Measurements from ENCODE around the gene LRCH3. TPM values are rescaled to one million over a fixed set of nuclear protein-coding genes. Genes with fewer than 3 reads are reported as not detected.

LRCH3 gene
- total and polyA plus RNA-seq, 2 of the 13 experiments (the other 11 are each of a cell fraction or from before 2014, with no cell fraction given), result 25.5 to 103 TPM

DNA sequence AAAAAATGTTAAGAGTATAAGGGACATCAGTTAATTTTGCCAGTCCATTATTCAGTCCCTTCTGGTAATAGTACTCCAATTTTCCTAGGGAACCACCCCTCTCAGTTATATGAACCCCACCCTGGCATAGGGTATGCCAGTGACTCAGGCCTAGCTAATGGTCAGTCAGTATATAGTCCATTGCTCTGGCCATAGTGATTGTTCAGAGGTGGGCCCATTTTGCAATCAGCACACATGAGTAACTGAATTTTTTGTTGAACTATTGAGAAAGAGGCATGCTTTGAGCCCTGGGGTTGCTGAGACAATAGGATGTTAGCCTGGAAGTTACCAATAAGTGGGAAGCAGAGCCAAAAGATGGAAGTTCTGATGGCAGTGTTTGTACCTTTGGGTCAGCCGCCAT lies 4.1 kb downstream of the LRCH3 start (continued):
- TF ChIP-seq HNF4G (IDR thresholded peaks at IDR 0.05; ENCODE audit: borderline replicate concordance, low read depth, low read length), result peak; percentile 29; the same call in 1 of the 2 replicates
- TF ChIP-seq HNF4G (CRISPR knock-in tag; IDR thresholded peaks at IDR 0.05; ENCODE audit: borderline replicate concordance, low read depth), result no peak
- TF ChIP-seq ZNF430 (CRISPR knock-in tag; IDR thresholded peaks at IDR 0.05), result no peak
- no peak for TF ChIP-seq ZNF883 (CRISPR knock-in tag; IDR thresholded peaks at IDR 0.05; ENCODE audit: not compliant biosample characterization)
- TF ChIP-seq ZNF615 (CRISPR knock-in tag; IDR thresholded peaks at IDR 0.05; ENCODE audit: borderline replicate concordance), result no peak
- TF ChIP-seq, protein P1, sequence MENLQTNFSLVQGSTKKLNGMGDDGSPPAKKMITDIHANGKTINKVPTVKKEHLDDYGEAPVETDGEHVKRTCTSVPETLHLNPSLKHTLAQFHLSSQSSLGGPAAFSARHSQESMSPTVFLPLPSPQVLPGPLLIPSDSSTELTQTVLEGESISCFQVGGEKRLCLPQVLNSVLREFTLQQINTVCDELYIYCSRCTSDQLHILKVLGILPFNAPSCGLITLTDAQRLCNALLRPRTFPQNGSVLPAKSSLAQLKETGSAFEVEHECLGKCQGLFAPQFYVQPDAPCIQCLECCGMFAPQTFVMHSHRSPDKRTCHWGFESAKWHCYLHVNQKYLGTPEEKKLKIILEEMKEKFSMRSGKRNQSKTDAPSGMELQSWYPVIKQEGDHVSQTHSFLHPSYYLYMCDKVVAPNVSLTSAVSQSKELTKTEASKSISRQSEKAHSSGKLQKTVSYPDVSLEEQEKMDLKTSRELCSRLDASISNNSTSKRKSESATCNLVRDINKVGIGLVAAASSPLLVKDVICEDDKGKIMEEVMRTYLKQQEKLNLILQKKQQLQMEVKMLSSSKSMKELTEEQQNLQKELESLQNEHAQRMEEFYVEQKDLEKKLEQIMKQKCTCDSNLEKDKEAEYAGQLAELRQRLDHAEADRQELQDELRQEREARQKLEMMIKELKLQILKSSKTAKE (CRISPR knock-in tag; IDR thresholded peaks at IDR 0.05; ENCODE audit: borderline replicate concordance), result no peak
- no peak for TF ChIP-seq ATM (IDR thresholded peaks at IDR 0.05; ENCODE audit: borderline replicate concordance)
- TF ChIP-seq, protein P2, sequence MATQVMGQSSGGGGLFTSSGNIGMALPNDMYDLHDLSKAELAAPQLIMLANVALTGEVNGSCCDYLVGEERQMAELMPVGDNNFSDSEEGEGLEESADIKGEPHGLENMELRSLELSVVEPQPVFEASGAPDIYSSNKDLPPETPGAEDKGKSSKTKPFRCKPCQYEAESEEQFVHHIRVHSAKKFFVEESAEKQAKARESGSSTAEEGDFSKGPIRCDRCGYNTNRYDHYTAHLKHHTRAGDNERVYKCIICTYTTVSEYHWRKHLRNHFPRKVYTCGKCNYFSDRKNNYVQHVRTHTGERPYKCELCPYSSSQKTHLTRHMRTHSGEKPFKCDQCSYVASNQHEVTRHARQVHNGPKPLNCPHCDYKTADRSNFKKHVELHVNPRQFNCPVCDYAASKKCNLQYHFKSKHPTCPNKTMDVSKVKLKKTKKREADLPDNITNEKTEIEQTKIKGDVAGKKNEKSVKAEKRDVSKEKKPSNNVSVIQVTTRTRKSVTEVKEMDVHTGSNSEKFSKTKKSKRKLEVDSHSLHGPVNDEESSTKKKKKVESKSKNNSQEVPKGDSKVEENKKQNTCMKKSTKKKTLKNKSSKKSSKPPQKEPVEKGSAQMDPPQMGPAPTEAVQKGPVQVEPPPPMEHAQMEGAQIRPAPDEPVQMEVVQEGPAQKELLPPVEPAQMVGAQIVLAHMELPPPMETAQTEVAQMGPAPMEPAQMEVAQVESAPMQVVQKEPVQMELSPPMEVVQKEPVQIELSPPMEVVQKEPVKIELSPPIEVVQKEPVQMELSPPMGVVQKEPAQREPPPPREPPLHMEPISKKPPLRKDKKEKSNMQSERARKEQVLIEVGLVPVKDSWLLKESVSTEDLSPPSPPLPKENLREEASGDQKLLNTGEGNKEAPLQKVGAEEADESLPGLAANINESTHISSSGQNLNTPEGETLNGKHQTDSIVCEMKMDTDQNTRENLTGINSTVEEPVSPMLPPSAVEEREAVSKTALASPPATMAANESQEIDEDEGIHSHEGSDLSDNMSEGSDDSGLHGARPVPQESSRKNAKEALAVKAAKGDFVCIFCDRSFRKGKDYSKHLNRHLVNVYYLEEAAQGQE (IDR thresholded peaks at IDR 0.05; ENCODE audit: borderline replicate concordance in 1 of 2, low read depth in 1 of 2, low read length in 2 of 2), result no peak
- no peak for TF ChIP-seq ZBTB7A (CRISPR knock-in tag; IDR thresholded peaks at IDR 0.05)
- no peak for TF ChIP-seq RFX3 (CRISPR knock-in tag; IDR thresholded peaks at IDR 0.05)
- no peak for TF ChIP-seq ZNF382 (CRISPR knock-in tag; IDR thresholded peaks at IDR 0.05; ENCODE audit: borderline replicate concordance)
- TF ChIP-seq GATAD2A (CRISPR knock-in tag; IDR thresholded peaks at IDR 0.05), result peak; percentile 82
- 0 out of 2 replicates have a peak, but pooled peaks have one; percentile 36 for TF ChIP-seq ZNF331 (CRISPR knock-in tag; IDR thresholded peaks at IDR 0.05)
- no peak for TF ChIP-seq ZNF354B (CRISPR knock-in tag; IDR thresholded peaks at IDR 0.05)
- TF ChIP-seq TIGD3 (CRISPR knock-in tag; IDR thresholded peaks at IDR 0.05; ENCODE audit: borderline replicate concordance), result no peak
- TF ChIP-seq PATZ1 (CRISPR knock-in tag; IDR thresholded peaks at IDR 0.05), result 0 out of 2 replicates have a peak, but pooled peaks have one; percentile 19
- no peak for TF ChIP-seq TGIF2 (CRISPR knock-in tag; IDR thresholded peaks at IDR 0.05)
- TF ChIP-seq, protein P3, sequence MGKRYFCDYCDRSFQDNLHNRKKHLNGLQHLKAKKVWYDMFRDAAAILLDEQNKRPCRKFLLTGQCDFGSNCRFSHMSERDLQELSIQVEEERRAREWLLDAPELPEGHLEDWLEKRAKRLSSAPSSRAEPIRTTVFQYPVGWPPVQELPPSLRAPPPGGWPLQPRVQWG (CRISPR knock-in tag; IDR thresholded peaks at IDR 0.05; ENCODE audit: borderline replicate concordance, low read depth), result no peak
- no peak for TF ChIP-seq CREM (IDR thresholded peaks at IDR 0.05)
- no peak for TF ChIP-seq CREM (CRISPR knock-in tag; IDR thresholded peaks at IDR 0.05)
- TF ChIP-seq PAWR (CRISPR knock-in tag; IDR thresholded peaks at IDR 0.05; ENCODE audit: borderline replicate concordance), result no peak
